NCI-H2227 (cell line): ENCODE measurements around the gene CYP2A7.
"Not testable (repeated sequence)": the region's sequence is repeated elsewhere in the genome, so short reads cannot be mapped to it uniquely, and the experiment has no call there.

Experiments used
- DNase-seq: peaks from one replicate; lab custom pipeline; 2025; ENCODE audit not compliant: unreplicated experiment; lab: John Stamatoyannopoulos, UW

The CYP2A7 gene

GRCh38 chr19:40900521-40900920 is 18.5 kb upstream of the CYP2A7 start:
- DNase-seq: not testable (repeated sequence)

DNA sequence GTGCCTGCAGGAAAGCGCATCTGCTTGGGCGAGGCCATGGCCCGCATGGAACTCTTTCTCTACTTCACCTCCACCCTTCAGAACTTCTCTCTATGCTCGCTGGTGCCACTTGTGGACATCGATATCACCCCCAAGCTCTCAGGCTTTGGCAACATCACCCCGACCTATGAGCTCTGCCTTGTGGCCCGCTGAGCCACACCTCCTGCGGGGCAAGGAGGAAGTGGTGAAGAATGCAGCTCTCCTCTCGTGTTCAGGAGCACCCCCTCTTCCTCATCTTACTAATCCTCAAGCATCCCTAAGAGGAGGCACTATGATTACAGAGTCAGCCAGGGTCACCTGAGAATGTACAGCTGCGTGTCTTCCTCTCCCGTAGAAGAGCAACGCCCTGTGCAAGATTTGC is 17.9 kb upstream of the CYP2A7 start:
- DNase-seq: not testable (repeated sequence)

DNA sequence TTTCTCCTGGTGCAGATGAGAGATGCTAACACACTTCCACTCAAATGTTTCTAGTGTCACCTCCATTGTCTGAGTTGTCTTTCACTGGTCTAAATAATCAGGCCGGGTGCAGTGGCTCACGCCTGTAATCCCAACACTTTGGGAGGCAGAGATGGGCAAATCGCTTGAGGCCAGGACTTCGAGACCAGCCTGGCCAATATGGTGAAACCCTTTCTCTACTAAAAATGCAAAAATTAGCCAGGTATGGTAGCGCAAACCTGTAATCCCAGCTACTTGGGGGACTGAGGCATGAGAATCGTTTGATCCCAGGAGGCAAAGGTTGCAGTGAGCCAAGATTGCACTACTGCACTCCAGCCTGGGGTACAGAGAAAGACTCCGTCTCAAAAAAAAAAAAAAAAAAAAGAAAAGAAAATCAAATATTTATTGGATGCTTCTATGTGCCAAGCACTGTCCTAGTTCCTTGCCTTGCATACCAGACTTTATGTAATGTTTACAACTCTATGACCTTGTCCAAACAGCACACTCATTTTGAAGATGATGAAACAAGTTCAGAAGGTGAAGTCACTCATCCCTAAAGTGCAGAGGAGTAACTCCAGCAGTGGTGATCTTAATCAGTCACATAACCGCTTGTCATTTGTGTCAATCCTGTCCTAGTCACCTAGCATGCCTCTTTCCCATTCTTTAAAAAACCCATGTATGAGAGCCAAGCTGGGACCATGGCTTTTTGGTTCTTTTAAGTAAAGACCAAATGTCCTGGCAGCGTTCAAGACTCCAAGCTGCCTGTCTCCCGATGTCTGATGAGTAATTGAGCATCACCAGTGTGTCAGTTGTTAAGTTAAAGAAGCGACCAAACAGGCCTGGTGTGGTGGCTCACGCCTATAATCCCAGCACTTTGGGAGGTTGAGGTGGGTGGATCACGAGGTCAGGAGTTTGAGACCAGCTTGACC is 15.1 kb upstream of the CYP2A7 start:
- not testable (repeated sequence) for DNase-seq

DNA sequence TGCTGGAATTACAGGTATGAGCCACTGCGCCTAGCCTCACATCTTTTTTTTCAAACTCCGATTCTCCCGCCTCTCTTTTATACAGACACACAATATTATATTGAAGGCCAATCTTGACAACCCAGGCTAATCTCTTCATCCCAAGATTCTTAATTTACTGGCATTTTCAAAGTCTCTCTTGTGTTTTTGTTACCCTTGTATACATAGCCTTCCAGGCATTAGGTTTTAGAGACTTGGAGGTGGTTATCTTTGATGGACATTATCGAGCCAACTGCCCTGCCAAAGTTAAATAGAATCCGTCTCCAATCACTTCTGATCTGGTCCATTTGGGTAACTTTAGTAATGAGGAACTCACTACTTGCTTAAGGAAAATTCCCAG is 14.4 kb upstream of the CYP2A7 start:
- no peak for DNase-seq

DNA sequence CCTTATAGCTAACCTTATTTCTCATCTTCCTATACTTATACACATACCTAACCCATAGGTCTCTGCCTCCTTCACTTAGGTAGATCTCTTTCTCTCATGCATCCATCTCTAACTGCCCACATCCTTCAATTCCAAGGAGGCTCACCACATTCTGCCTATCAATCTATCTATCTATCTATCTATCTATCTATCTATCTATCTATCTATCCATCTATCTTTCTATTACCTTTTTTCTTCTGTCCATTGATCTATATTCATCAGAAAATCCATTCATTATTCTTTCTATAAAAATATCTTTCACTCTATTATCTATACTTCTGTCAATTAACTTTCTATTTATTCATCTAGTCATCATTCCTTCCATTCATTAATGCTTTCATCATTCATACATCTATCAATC is 11.1 kb upstream of the CYP2A7 start:
- no peak for DNase-seq

GRCh38 chr19:40889366-40889765 is 7.3 kb upstream of the CYP2A7 start:
- no peak for DNase-seq

DNA sequence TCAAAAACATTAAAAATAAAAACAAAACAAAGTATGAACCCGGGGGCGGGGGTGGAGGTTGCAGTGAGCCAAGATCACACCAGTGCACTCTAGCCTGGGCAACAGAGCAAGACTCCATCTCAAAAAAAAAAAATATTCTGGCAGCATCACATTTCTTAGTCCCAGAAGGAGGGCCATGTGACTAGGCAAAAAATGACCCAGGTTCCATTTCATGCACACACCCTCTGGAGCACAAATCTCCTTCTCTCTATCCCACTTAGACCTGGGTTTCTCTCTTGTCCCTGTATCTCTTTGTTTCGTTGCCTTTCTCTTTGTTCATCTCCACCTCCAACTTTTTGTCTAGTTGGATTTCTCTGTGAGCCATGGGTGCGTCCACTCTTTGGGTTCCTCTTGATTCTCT is 6.2 kb upstream of the CYP2A7 start:
- DNase-seq: no peak

GRCh38 chr19:40884187-40884931 is 2.3 kb upstream of the CYP2A7 start:
- DNase-seq: not testable (repeated sequence)

DNA sequence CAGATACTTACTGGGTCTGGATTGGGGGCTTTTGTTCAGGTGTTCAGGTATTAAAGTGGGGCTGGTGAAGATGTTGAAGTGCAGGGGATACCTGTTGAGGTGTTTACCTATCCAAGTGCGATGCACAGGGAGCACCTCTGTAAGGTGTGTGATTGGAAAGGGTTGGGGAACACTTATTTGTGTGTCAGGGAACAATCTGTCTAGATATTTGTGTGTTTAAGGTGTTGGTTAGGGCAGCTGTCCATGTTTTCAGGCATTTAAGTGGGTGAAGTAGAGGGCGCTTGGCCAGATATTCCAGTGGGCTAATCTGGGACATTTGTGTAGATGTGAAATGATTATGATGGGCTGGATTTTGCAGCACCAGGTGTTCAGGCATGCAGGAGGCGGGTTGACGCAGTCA is 2.7 kb downstream of the CYP2A7 start:
- not testable (repeated sequence) for DNase-seq

- DNase-seq: peak; percentile 15
Measured at GRCh38 chr19:40875526-40875951, 6.5 kb downstream of the CYP2A7 start.

- not testable (repeated sequence) for DNase-seq
Measured at GRCh38 chr19:40874874-40875273, 7.2 kb downstream of the CYP2A7 start.

DNA sequence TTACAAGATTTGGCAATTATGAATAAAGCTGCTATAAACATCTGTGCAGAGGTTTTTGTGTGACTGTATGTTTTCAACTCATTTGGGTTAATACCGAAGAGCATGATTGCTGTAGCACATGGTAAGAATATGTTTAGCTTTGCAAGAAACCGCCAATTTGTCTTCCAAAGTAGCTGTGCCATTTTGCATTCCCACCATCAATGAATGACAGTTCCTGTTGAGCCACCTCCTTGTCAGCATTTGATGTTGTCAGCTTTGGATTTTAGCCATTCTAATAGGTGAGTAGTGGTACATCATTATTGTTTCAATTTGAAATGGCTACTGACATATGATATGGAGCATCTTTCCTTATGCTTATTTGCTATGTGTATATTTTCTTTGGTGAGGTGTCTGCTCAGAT is 8.2 kb downstream of the CYP2A7 start:
- DNase-seq: not testable (repeated sequence)

DNA sequence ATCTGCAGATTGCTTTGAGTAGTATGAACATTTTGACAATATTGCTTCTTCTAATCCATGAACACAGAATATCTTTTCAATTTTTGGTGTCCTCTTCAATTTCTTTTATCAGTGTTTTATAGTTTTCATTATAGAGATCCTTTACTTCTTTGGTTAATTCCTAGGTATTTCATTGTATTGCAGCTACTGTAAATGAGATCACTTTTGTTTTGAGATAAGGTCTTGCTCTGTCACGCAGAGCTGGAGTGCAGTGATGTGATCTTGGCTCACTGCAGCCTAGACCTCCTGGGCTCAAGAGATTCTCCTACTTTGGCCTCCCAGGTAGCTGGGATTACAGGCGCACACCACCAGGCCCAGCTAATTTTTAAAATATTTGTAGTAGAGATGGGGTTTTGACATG is 9.8 kb downstream of the CYP2A7 start:
- no peak for DNase-seq

- DNase-seq: no peak
Measured at GRCh38 chr19:40867701-40868100, 14.3 kb downstream of the CYP2A7 start.

- not testable (repeated sequence) for DNase-seq
Measured at GRCh38 chr19:40864739-40865496, 17.1 kb downstream of the CYP2A7 start.

GRCh38 chr19:40862785-40863184 is 19.2 kb downstream of the CYP2A7 start:
- no peak for DNase-seq

GRCh38 chr19:40862333-40862732 is 19.7 kb downstream of the CYP2A7 start:
- no peak for DNase-seq

DNA sequence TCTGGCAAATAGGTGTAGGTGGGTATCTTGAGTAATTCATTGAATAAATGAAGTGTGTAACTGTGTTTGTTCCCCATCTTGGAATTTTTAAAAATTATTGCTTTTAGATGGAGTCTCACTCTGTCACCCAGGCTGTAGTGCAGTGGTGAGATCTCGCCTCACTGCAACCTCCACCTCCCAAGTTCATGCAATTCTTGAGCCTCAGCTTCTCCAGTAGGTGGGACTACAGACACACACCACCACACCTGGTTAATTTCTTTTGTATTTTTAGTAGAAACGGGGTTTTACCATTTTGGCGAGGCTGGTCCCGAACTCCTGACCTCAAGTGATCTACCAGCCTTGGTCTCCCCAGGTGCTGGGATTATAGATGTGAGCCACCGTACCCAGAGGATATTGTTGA is 23.9 kb downstream of the CYP2A7 start:
- DNase-seq: no peak

DNA sequence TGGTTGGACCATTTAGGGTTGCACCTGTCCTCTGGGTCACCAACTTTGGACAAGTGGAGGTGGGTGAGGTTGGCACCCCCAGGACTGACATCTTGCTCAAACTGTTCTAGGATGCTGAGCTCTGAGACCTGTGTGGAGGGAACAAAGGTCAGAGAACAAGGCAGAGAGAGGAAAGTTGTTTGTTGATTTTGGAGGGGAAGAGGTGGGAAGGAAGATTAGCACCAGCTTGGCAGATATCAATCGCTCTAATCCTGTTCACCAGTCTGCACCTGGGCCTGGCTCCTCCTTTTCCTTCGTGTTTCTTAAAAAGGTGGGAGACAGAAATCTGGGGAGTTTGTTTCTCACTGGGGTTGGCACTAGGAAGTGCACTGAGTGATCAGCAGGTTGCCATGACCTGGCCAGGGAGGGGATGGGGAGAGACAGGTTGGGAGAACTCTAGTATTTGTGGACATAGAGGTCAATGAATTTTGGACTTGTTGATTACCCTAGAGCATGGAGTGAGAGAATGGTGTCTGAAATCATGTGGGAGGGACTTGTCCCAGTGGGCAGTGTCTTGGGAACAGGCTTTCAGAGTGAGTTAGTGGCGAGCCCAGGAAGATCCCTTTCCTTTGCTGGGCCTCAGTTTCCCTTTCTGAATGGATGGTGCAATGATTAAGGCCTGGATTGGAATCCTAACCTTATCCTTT is 29.4 kb downstream of the CYP2A7 start:
- not testable (repeated sequence) for DNase-seq

DNA sequence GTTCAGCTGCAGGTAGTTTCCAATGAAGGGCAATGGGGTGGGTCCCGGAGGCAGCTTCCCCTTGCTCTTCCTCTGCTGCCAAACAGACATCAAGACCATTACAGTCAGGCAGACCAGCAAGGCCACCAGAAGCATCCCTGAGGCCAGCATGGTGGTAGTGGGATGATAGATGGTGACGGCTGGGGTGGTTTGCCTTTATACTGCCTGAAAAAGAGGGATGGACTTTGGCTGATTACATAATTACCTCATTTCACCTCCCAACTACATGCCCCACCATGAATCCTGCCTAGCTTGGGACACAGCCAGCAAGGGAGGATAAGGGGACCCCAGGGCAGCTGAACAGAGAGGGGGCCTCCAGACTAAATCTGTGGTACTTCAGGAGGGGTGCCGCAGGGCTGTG is 31.8 kb downstream of the CYP2A7 start, which contains the start of gene CYP2A6:
Gene CYP2A6 (minus strand): TSS at position 171 of the 400 bp plus-strand sequence. CDS start 21 bp downstream, at position 150.
- not testable (repeated sequence) for DNase-seq

DNA sequence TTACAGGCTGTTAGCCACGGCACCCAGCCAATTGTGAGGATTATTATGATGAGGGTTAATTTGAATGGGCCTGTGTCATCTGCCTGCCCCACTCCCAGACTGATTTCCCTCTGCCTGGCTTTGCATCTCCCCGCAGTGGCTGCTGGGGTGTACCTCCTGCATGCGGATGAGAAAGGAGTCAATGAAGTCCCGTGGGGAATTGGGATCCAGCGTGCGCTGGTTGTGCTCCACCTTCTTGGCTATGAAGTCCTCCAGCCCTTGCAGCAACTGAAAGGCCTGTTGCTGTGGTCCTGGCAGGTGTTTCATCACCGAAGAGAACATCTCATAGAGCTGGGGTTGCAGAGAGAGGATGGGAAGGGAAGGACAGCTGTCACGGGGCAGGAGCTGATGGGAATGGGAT is 35.3 kb downstream of the CYP2A7 start:
- not testable (repeated sequence) for DNase-seq
